ENCODE data around the gene NDUFB10.

GRCh38 chr16:1989209-1990100, 30.1 kb downstream of the NDUFB10 start, which contains the start of gene SYNGR3:
- TF ChIP-seq POLR2A (IDR thresholded peaks at IDR 0.05): no peak
- TF ChIP-seq, protein P1, sequence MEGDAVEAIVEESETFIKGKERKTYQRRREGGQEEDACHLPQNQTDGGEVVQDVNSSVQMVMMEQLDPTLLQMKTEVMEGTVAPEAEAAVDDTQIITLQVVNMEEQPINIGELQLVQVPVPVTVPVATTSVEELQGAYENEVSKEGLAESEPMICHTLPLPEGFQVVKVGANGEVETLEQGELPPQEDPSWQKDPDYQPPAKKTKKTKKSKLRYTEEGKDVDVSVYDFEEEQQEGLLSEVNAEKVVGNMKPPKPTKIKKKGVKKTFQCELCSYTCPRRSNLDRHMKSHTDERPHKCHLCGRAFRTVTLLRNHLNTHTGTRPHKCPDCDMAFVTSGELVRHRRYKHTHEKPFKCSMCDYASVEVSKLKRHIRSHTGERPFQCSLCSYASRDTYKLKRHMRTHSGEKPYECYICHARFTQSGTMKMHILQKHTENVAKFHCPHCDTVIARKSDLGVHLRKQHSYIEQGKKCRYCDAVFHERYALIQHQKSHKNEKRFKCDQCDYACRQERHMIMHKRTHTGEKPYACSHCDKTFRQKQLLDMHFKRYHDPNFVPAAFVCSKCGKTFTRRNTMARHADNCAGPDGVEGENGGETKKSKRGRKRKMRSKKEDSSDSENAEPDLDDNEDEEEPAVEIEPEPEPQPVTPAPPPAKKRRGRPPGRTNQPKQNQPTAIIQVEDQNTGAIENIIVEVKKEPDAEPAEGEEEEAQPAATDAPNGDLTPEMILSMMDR (IDR thresholded peaks at IDR 0.05): no peak
